Measurements from ENCODE around the gene GDF10. TPM values are rescaled to one million over a fixed set of nuclear protein-coding genes. Genes with fewer than 3 reads are reported as not detected.

GDF10 gene
- total RNA-seq, 3 donors from 2014 or later (not counting 1 experiment from before 2014, with no cell fraction given), result not detected

DNA sequence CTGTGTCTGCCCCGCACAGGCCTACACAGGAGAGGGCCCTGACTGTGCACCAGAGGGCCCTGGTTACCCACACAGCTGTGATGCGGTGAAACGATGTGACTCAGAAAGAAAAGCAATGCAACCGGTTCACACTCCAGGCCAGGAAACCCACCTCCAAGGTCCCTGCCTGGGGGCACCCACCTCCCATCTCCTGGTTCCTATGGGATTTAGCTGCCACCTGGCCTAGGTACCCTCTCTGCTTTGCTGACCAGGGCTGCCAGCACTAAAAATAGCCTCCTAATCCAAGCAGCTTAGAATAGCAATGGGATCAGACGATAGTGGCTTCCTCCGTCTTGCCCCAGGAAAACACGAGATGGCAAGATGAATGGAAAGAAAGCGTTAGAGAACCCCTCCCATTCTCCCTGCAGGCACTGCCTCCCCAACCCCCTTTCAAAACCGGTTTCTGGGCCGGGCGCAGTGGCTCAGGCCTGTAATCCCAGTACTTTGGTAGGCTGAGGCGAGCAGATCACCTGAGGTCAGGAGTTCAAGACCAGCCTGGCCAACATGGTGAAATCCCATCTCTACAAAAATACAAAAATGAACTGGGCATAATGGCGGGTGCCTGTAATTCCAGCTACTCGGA, 60.5 kb downstream of the GDF10 start:
- Mint-ChIP-seq H3K27ac (no peak overlapping the region), H3K9me3 (no peaks in the 10 kb centered on the region), H3K4me1 (no peaks in the 10 kb centered on the region), H3K36me3 (no peaks in the 10 kb centered on the region), H3K27me3 (ENCODE audit: low read depth in 2 of 2) (peaks cover 0 to 4% of the 10 kb centered on the region in 2 donors), H3K4me3 (no peak overlapping the region)
- intact Hi-C loops (cut with micrococcal nuclease), result no loop called here
- Histone ChIP-seq H3K4me1 (ENCODE audit: control insufficient read depth, insufficient read depth, low read length) (no peaks in the 10 kb centered on the region), H3K9me3 (ENCODE audit: control insufficient read depth, insufficient read depth, low read length) (no peaks in the 10 kb centered on the region), H3K27me3 (ENCODE audit: control insufficient read depth, insufficient read depth, low read length) (no peaks in the 10 kb centered on the region), H3K4me3 (ENCODE audit: low read length) (no peak overlapping the region), H3K36me3 (ENCODE audit: control insufficient read depth, insufficient read depth, low read length) (no peaks in the 10 kb centered on the region), H3K27ac (ENCODE audit: low read length) (no peak overlapping the region)
- ATAC-seq, result no peak
- WGBS (ENCODE audit: insufficient coverage), result 87% methylated on average over 14 of the region's 14 CpGs
- TF ChIP-seq CTCF (IDR thresholded peaks at IDR 0.05), result no peak
- no peak for DNase-seq

- ATAC-seq (peak in 1 of 3 donors; percentile 36), DNase-seq (peak in 1 of 2 donors; percentile 36)
- peak; percentile 26 for TF ChIP-seq CTCF (IDR thresholded peaks at IDR 0.05)
- no peak overlapping the region for H3K4me3 ChIP-seq (ENCODE audit: low read length)
- H3K4me1 ChIP-seq (ENCODE audit: control insufficient read depth, insufficient read depth, low read length), result no peaks in the 10 kb centered on the region
- no peak overlapping the region for H3K27ac ChIP-seq (ENCODE audit: low read length)
- Mint-ChIP-seq H3K9me3 (no peaks in the 10 kb centered on the region), H3K36me3 (no peaks in the 10 kb centered on the region), H3K4me3 (no peak overlapping the region), H3K27ac (no peak overlapping the region), H3K27me3 (ENCODE audit: low read depth in 2 of 2) (peaks cover 0 to 7% of the 10 kb centered on the region in 2 donors), H3K4me1 (no peaks in the 10 kb centered on the region)
- no peaks in the 10 kb centered on the region for H3K9me3 ChIP-seq (ENCODE audit: control insufficient read depth, insufficient read depth, low read length)
- H3K36me3 ChIP-seq (ENCODE audit: control insufficient read depth, insufficient read depth, low read length), result no peaks in the 10 kb centered on the region
- no peaks in the 10 kb centered on the region for H3K27me3 ChIP-seq (ENCODE audit: control insufficient read depth, insufficient read depth, low read length)
- 58% methylated on average over 9 of the region's 9 CpGs for WGBS (ENCODE audit: insufficient coverage)
- intact Hi-C loops (cut with micrococcal nuclease), result no loop called here
Observed at GRCh38 chr10:47361293-47361692, 61.3 kb downstream of the GDF10 start.

DNA sequence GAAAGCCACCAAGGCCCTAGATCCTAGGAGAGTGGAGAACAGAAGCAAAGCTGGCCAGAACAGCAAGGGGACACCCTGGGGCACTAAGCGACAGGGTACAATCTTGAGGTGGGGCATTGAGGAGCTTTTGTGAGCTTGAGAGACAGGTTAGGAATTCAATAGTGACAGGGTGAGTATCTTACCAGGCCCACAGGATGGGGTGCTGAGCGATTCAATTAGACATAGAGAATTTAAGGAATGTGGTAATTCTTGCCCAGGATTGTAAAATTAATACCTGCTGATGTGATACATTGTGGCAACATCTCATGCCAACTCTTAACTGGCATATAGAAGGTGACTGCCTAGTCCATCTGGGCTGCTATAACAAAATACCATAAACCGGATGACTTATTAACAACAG, 62.2 kb downstream of the GDF10 start:
- no peak for TF ChIP-seq CTCF (IDR thresholded peaks at IDR 0.05)
- no peak overlapping the region for H3K4me3 ChIP-seq (ENCODE audit: low read length)
- no peaks in the 10 kb centered on the region for H3K36me3 ChIP-seq (ENCODE audit: control insufficient read depth, insufficient read depth, low read length)
- Mint-ChIP-seq H3K27ac (no peak overlapping the region), H3K27me3 (ENCODE audit: low read depth in 2 of 2) (peaks cover 0 to 7% of the 10 kb centered on the region in 2 donors), H3K9me3 (no peaks in the 10 kb centered on the region), H3K36me3 (no peaks in the 10 kb centered on the region), H3K4me3 (no peak overlapping the region), H3K4me1 (no peaks in the 10 kb centered on the region)
- no peak for DNase-seq
- intact Hi-C loops (cut with micrococcal nuclease), result no loop called here
- ATAC-seq, result no peak
- H3K4me1 ChIP-seq (ENCODE audit: control insufficient read depth, insufficient read depth, low read length), result no peaks in the 10 kb centered on the region
- WGBS (ENCODE audit: insufficient coverage), result 90% methylated on average over 3 of the region's 3 CpGs
- no peak overlapping the region for H3K27ac ChIP-seq (ENCODE audit: low read length)
- no peaks in the 10 kb centered on the region for H3K9me3 ChIP-seq (ENCODE audit: control insufficient read depth, insufficient read depth, low read length)
- no peaks in the 10 kb centered on the region for H3K27me3 ChIP-seq (ENCODE audit: control insufficient read depth, insufficient read depth, low read length)

Other genes with a start within 250 kb of the GDF10 start
- gene GDF2, start 22.3 kb downstream of the GDF10 start, total RNA-seq, result not detected
- not detected for gene RBP3, start 48.2 kb downstream of the GDF10 start, total RNA-seq
- not detected for gene ZNF488, start 84.1 kb downstream of the GDF10 start, total RNA-seq
- gene ANXA8, start 183.9 kb downstream of the GDF10 start, total RNA-seq, result not detected
- not detected for gene FAM25G, start 191.5 kb downstream of the GDF10 start, total RNA-seq
- gene AGAP9, start 223.4 kb downstream of the GDF10 start, total RNA-seq, result 10 to 100 TPM in 1 of 3 donors, 1 to 10 TPM in 2; 4.6 to 11.1 (median 8.7) TPM